CD4-positive, CD25-positive, alpha-beta regulatory T cell (primary cell): ENCODE data around the gene PRSS50. TPM values are rescaled to one million over a fixed set of nuclear protein-coding genes. Genes with fewer than 3 reads are reported as not detected.

Experiments
- ATAC-seq, 2 donors: fragments of 150-1000 bp; cut with Tn5 transposase; one replicate each; pipeline ENCODE4 v1.10.0; 2021; ENCODE audit warnings: low read depth in 2 of 2, moderate number of reproducible peaks in 2 of 2, moderate library complexity in 1 of 2
- DNase-seq, 3 donors: peaks; one replicate each; pipeline versions ENCODE4 v3.0.0 to v3.0.0-alpha.2; 2012 to 2022; ENCODE audit warnings: mixed read lengths in 1 of 3
- H3K27ac ChIP-seq: one replicate; pipeline ENCODE4 v1.7.0; 2013; ENCODE audit warnings: mild to moderate bottlenecking, low read length; ENCODE audit not compliant: insufficient read depth, poor library complexity, severe bottlenecking
- H3K27me3 ChIP-seq: one replicate; pipeline ENCODE4 v1.7.0; 2013; ENCODE audit warnings: low read length; ENCODE audit not compliant: control insufficient read depth, insufficient read depth
- H3K36me3 ChIP-seq: one replicate; pipeline ENCODE4 v1.7.0; 2013; ENCODE audit warnings: mild to moderate bottlenecking, low read length, moderate library complexity; ENCODE audit not compliant: control insufficient read depth, insufficient read depth
- H3K4me1 ChIP-seq: 2 replicates; pipeline ENCODE4 v1.7.0; 2013; ENCODE audit warnings: mild to moderate bottlenecking, low read length; ENCODE audit not compliant: insufficient read depth, control insufficient read depth, poor library complexity, severe bottlenecking
- H3K4me3 ChIP-seq: one replicate; pipeline ENCODE4 v1.7.0; 2013; ENCODE audit warnings: low read depth, mild to moderate bottlenecking, low read length, moderate library complexity
- H3K9me3 ChIP-seq, 2 experiments: 1 replicate in 1 of 2; 2 replicates in 1 of 2; pipeline ENCODE4 v1.7.0; 2013; ENCODE audit warnings: low read length in 2 of 2, mild to moderate bottlenecking in 1 of 2, moderate library complexity in 1 of 2; ENCODE audit not compliant: control insufficient read depth in 2 of 2
- H3K27ac Mint-ChIP-seq, 3 donors: one replicate each; pipeline ENCODE4 v1.8.0; 2020 to 2022; ENCODE audit warnings: mild to moderate bottlenecking in 3 of 3, mixed read lengths in 3 of 3, moderate library complexity in 2 of 3
- H3K27me3 Mint-ChIP-seq: one replicate; pipeline ENCODE4 v1.8.0; 2022; ENCODE audit warnings: mild to moderate bottlenecking, mixed read lengths
- H3K36me3 Mint-ChIP-seq: one replicate; pipeline ENCODE4 v1.8.0; 2020; ENCODE audit warnings: mixed read lengths
- H3K4me1 Mint-ChIP-seq, 4 donors: one replicate each; pipeline ENCODE4 v1.8.0; 2020 to 2022; ENCODE audit warnings: mixed read lengths in 4 of 4, mild to moderate bottlenecking in 1 of 4
- H3K4me3 Mint-ChIP-seq, 4 donors: one replicate each; pipeline ENCODE4 v1.8.0; 2020 to 2022; ENCODE audit warnings: mild to moderate bottlenecking in 4 of 4, mixed read lengths in 4 of 4, moderate library complexity in 3 of 4
- H3K9me3 Mint-ChIP-seq, 7 donors: one replicate each; pipeline ENCODE4 v1.8.0; 2020 to 2022; ENCODE audit warnings: mixed read lengths in 7 of 7, mild to moderate bottlenecking in 3 of 7, moderate library complexity in 2 of 7
- polyA plus RNA-seq, 4 donors: library from polyadenylated mRNA; unstranded; fragments of 300-500 nt; fragmentation: Illumina TruSeq; gene quantifications; one replicate each; pipeline ENCODE4 v1.2.3, GENCODE V29; 2021
- total RNA-seq: library from RNA; stranded (reverse); gene quantifications from one replicate; pipeline ENCODE4 v1.2.3, GENCODE V29; 2022

The PRSS50 gene
- total and polyA plus RNA-seq, 5 donors from 2014 or later: not detected

DNA sequence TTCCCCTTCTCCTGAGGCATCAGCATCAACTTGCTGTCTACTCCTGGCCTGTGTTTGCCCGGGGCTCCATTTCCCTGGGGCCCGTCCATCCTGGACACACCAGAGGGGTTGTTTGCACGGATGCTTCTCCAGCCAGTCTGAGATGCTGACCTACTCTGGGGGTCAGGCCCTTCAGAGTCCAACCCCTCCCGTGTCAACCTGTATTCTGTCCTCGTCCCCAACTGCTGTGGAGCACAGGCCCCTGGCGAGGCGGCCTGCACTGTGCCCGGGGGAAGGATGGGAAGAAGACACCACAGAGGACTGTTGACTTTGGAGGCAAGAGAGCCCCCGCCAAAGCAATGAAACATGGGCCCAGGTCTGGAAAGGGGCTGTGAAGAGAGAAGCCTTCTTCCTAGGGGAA is 50.0 kb downstream of the PRSS50 start:
- Mint-ChIP-seq H3K36me3 (no peaks in the 10 kb centered on the region), H3K4me3 (no peak overlapping the region), H3K4me1 (peaks cover 0 to 2% (median 0%) of the 10 kb centered on the region in 4 donors), H3K27me3 (no peaks in the 10 kb centered on the region), H3K9me3 (no peaks in the 10 kb centered on the region), H3K27ac (no peak overlapping the region)
- ATAC-seq (no peak), DNase-seq (no peak)
- Histone ChIP-seq H3K4me1 (no peaks in the 10 kb centered on the region), H3K9me3 (no peaks in the 10 kb centered on the region), H3K4me3 (no peak overlapping the region), H3K27me3 (no peaks in the 10 kb centered on the region), H3K27ac (no peak overlapping the region), H3K36me3 (no peaks in the 10 kb centered on the region)

- no peaks in the 10 kb centered on the region for H3K4me1 ChIP-seq
- Mint-ChIP-seq H3K27ac (peak overlapping the region in 1 of 3 donors; percentile 59), H3K36me3 (no peaks in the 10 kb centered on the region), H3K4me1 (peaks cover 0 to 2% (median 0%) of the 10 kb centered on the region in 4 donors), H3K27me3 (no peaks in the 10 kb centered on the region), H3K4me3 (no peak overlapping the region), H3K9me3 (no peaks in the 10 kb centered on the region)
- H3K36me3 ChIP-seq: no peaks in the 10 kb centered on the region
- no peak for ATAC-seq
- H3K27ac ChIP-seq: no peak overlapping the region
- DNase-seq: no peak
- H3K4me3 ChIP-seq: no peak overlapping the region
- H3K9me3 ChIP-seq: no peaks in the 10 kb centered on the region
- H3K27me3 ChIP-seq: no peaks in the 10 kb centered on the region
These were observed 50.5 kb downstream of the PRSS50 start for GRCh38 chr3:46667061-46667621.

DNA sequence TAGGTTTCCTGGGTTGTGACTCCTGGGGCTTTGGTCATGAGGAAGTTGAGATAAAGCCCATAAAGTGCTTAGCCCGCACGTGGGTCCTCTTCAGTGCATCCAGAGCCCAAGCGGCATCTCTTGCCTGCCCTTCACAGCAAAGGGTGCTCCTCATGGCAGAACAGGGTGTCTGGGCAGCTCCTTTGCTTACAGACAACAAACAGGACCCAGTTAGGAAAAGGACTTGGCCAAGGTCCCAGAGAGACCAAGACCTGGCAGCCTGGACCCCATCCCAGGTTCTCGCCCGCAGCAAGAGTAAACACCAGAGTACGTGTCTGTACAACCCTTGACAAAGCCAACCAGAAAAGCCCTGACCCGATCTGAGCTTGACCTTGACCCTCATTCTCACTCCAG is 51.2 kb downstream of the PRSS50 start:
- Histone ChIP-seq H3K27me3 (no peaks in the 10 kb centered on the region), H3K4me3 (no peak overlapping the region), H3K27ac (no peak overlapping the region), H3K36me3 (no peaks in the 10 kb centered on the region), H3K9me3 (no peaks in the 10 kb centered on the region), H3K4me1 (no peaks in the 10 kb centered on the region)
- no peak for ATAC-seq
- no peaks in the 10 kb centered on the region for H3K9me3 Mint-ChIP-seq
- H3K27me3 Mint-ChIP-seq: no peaks in the 10 kb centered on the region
- H3K27ac Mint-ChIP-seq: peak overlapping the region in 1 of 3 donors; percentile 59
- DNase-seq: no peak
- H3K4me3 Mint-ChIP-seq: no peak overlapping the region
- H3K4me1 Mint-ChIP-seq: peaks cover 0 to 2% (median 0%) of the 10 kb centered on the region in 4 donors
- H3K36me3 Mint-ChIP-seq: no peaks in the 10 kb centered on the region

DNA sequence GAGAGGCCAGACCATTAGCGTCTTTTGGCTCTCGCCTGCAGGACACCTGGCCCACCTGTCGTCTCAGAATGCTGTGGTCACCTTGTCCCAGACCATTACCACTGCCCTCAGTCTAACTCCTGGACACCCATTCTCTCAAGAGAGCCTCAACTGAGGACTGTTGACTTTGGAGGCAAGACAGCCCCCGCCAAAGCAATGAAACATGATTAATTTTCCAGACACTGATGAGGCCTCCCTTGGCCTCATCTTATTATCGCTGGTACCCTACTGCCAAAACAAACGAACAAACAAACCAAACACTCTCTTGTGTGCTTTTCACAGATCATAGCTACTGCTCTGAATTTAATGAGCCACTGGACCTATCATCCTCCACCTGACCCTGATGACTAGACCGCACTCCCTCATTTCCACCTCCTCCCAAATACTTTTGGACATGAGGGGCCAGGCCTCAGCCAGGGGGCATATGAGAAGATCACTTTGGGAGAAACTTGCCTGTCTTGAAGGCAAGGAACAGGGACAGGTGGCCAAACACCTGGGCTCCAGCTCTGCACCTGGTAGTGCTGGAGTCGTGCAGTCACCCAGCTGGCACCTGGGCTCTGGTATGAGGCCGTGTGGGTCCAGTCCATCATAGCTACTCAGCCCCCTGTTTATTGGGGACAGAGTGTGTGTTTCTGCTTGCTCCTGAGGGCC is 51.8 kb downstream of the PRSS50 start:
- ATAC-seq (no peak), DNase-seq (no peak)
- Histone ChIP-seq H3K4me1 (no peaks in the 10 kb centered on the region), H3K4me3 (no peak overlapping the region), H3K9me3 (no peaks in the 10 kb centered on the region), H3K36me3 (no peaks in the 10 kb centered on the region), H3K27me3 (no peaks in the 10 kb centered on the region), H3K27ac (no peak overlapping the region)
- Mint-ChIP-seq H3K9me3 (no peaks in the 10 kb centered on the region), H3K36me3 (no peaks in the 10 kb centered on the region), H3K4me1 (peaks cover 0 to 2% (median 0%) of the 10 kb centered on the region in 4 donors), H3K27me3 (no peaks in the 10 kb centered on the region), H3K4me3 (no peak overlapping the region), H3K27ac (peak overlapping the region in 1 of 3 donors; percentile 59)

GRCh38 chr3:46664971-46665762 is 52.5 kb downstream of the PRSS50 start:
- Histone ChIP-seq H3K4me1 (no peaks in the 10 kb centered on the region), H3K36me3 (no peaks in the 10 kb centered on the region), H3K27ac (no peak overlapping the region), H3K4me3 (no peak overlapping the region), H3K9me3 (no peaks in the 10 kb centered on the region), H3K27me3 (no peaks in the 10 kb centered on the region)
- no peaks in the 10 kb centered on the region for H3K9me3 Mint-ChIP-seq
- H3K36me3 Mint-ChIP-seq: no peaks in the 10 kb centered on the region
- H3K27me3 Mint-ChIP-seq: peaks cover 4% of the 10 kb centered on the region
- no peak overlapping the region for H3K27ac Mint-ChIP-seq
- no peak overlapping the region for H3K4me3 Mint-ChIP-seq
- ATAC-seq (no peak), DNase-seq (no peak)
- H3K4me1 Mint-ChIP-seq: peaks cover 0 to 2% (median 0%) of the 10 kb centered on the region in 4 donors

DNA sequence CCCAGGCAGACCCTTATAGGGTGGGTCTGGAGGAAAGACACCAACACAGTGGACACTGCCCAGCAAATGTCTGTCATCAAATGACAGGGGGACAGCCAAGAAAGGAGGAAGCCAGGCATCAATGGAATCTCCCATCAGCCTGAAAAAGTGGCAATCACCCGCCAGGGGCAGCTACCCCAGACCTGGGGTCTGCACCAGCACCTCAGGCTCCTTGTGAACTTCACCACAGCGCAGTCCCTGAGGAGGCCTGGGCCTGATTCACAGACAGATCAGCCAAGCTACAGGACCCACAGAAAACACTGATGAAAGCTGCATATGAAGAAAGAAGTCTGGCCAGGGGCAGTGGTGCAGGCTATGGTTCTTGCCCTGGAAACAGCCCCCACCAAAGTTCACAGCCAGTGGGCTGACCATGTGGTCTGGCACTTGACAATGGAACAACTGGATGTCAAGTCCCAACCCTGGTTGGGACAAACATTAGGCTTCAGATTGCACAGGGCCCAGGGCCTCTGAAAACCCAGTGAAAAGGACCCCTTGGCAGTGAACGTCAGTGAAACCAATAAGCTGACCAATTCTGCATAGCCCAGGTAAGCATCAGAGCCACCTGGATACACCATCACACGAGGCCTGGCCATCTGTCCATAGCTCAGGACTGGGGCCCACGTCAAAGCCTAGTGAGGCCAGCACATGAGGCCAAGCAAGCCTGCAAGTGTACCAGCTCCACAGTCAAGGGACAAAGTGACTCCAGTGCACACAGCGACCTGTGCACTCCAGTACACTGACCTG is 53.3 kb downstream of the PRSS50 start:
- Mint-ChIP-seq H3K27me3 (peaks cover 4% of the 10 kb centered on the region), H3K4me3 (no peak overlapping the region), H3K36me3 (no peaks in the 10 kb centered on the region), H3K9me3 (no peaks in the 10 kb centered on the region), H3K27ac (no peak overlapping the region), H3K4me1 (peaks cover 0 to 2% (median 0%) of the 10 kb centered on the region in 4 donors)
- no peaks in the 10 kb centered on the region for H3K27me3 ChIP-seq
- ATAC-seq (no peak), DNase-seq (no peak)
- no peak overlapping the region for H3K27ac ChIP-seq
- no peaks in the 10 kb centered on the region for H3K9me3 ChIP-seq
- no peak overlapping the region for H3K4me3 ChIP-seq
- no peaks in the 10 kb centered on the region for H3K4me1 ChIP-seq
- no peaks in the 10 kb centered on the region for H3K36me3 ChIP-seq

- peaks cover 0 to 2% (median 0%) of the 10 kb centered on the region in 4 donors for H3K4me1 Mint-ChIP-seq
- peak in 1 of 3 donors; percentile 26 for DNase-seq
- no peaks in the 10 kb centered on the region for H3K36me3 Mint-ChIP-seq
- Histone ChIP-seq H3K4me1 (no peaks in the 10 kb centered on the region), H3K27ac (no peak overlapping the region), H3K9me3 (no peaks in the 10 kb centered on the region), H3K4me3 (no peak overlapping the region), H3K27me3 (no peaks in the 10 kb centered on the region), H3K36me3 (no peaks in the 10 kb centered on the region)
- no peaks in the 10 kb centered on the region for H3K9me3 Mint-ChIP-seq
- H3K4me3 Mint-ChIP-seq: no peak overlapping the region
- peaks cover 4% of the 10 kb centered on the region for H3K27me3 Mint-ChIP-seq
- no peak for ATAC-seq
- H3K27ac Mint-ChIP-seq: no peak overlapping the region
These were observed 54.0 kb downstream of the PRSS50 start for GRCh38 chr3:46663591-46664135.
